Loucy (cell line): Measurements from ENCODE around the gene JSRP1.

ENCODE experiments used
- H2AFZ ChIP-seq: fragments of 200-600 bp; sonication (generic); 2 replicates; pipeline ENCODE4 v1.6.0; 2016; ENCODE audit warnings: antibody characterized with exemption, mild to moderate bottlenecking, low read length, moderate library complexity
- H3F3A ChIP-seq: fragments of 200-600 bp; 2 replicates; pipeline ENCODE4 v1.6.0; 2016; ENCODE audit warnings: antibody characterized with exemption, low read depth, mild to moderate bottlenecking
- H3K27me3 ChIP-seq: fragments of 200-600 bp; sonication (generic); 2 replicates; pipeline ENCODE4 v1.6.1; 2014; ENCODE audit warnings: low read length, mild to moderate bottlenecking; ENCODE audit not compliant: insufficient read depth, poor library complexity, severe bottlenecking
- H3K36me3 ChIP-seq: fragments of 200-600 bp; sonication (generic); 2 replicates; pipeline ENCODE4 v1.6.1; 2016; ENCODE audit warnings: low read length; ENCODE audit not compliant: insufficient read depth
- H3K4me1 ChIP-seq: fragments of 200-600 bp; sonication (generic); 2 replicates; pipeline ENCODE4 v1.5.1; 2014; ENCODE audit warnings: low read length, mild to moderate bottlenecking; ENCODE audit not compliant: insufficient read depth, poor library complexity, severe bottlenecking
- H3K4me2 ChIP-seq: fragments of 200-600 bp; sonication (generic); 2 replicates; pipeline ENCODE4 v1.6.0; 2014; ENCODE audit warnings: antibody characterized with exemption, low read length, low read depth, mild to moderate bottlenecking; ENCODE audit not compliant: poor library complexity, severe bottlenecking
- H3K4me3 ChIP-seq: fragments of 200-600 bp; sonication (generic); 2 replicates; pipeline ENCODE4 v1.5.1; 2014; ENCODE audit warnings: low read length, mild to moderate bottlenecking, mixed read lengths; ENCODE audit not compliant: poor library complexity, severe bottlenecking
- H3K79me2 ChIP-seq: fragments of 200-600 bp; sonication (generic); 2 replicates; pipeline ENCODE4 v1.6.1; 2014; ENCODE audit warnings: low read length; ENCODE audit not compliant: insufficient read depth
- H3K9ac ChIP-seq: fragments of 200-600 bp; sonication (generic); 2 replicates; pipeline ENCODE4 v1.6.0; 2014; ENCODE audit warnings: mild to moderate bottlenecking, low read depth, low read length, moderate library complexity; ENCODE audit not compliant: poor library complexity, severe bottlenecking
- H3K9me2 ChIP-seq: fragments of 200-600 bp; sonication (generic); replicated peaks from 2 replicates; pipeline ENCODE4 v1.6.1; 2016; ENCODE audit warnings: low read depth, low read length, mixed read lengths
- H3K9me3 ChIP-seq: fragments of 200-600 bp; sonication (generic); 2 replicates; pipeline ENCODE4 v1.6.1; 2014; ENCODE audit warnings: mild to moderate bottlenecking, antibody characterized with exemption, low read length, low read depth; ENCODE audit not compliant: insufficient read depth
- H4K20me1 ChIP-seq: fragments of 200-600 bp; sonication (generic); 2 replicates; pipeline ENCODE4 v1.6.0; 2014; ENCODE audit warnings: antibody characterized with exemption, low read length, mild to moderate bottlenecking; ENCODE audit not compliant: insufficient read depth, poor library complexity, severe bottlenecking
- EZH2phosphoT487 ChIP-seq: fragments of 200-600 bp; IDR thresholded peaks from 2 replicates; pipeline ENCODE4 v1.6.1; 2018; ENCODE audit warnings: antibody characterized with exemption, mild to moderate bottlenecking, moderate library complexity, borderline replicate concordance
- TF ChIP-seq, protein P1 (sequence below): fragments of 200-600 bp; sonication (generic); conservative IDR thresholded peaks from 2 replicates; pipeline ENCODE4 v1.5.1; 2014; ENCODE audit warnings: mild to moderate bottlenecking, antibody characterized with exemption, low read length

JSRP1 gene

DNA sequence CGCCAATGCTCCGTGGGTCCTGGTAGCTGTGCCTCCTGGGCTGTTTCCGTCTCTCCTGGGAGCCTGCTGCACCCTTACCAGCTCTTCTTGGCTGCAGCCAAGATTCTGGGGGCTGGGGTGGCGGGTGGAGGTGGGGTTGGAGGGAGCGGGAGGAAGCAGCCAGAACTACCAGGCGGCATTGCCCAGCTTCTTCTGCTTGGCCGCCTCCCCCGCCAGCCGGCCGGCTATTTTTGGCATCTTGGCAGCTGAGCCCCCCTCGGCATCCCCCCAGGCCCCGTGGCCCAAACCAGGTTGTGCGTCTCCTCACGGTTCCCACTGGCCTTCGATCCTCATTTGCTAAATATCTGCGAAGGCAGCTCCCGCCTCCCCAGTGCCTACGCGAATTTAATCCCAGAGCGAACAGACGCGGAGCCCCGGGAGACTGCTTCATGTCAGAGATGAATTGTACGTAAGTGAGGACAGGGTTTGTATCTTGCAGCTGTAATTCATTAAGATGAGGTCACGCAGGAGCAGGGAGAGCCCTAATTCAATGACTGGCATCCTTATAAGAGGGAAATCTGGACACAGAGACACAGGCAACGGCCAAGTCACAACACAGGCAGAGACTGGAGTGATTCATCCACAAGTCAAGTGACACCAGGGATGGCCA, 38.6 kb upstream of the JSRP1 start:
- H3K9ac ChIP-seq: no peak overlapping the region
- H3K27me3 ChIP-seq: no peaks in the 10 kb centered on the region
- no peaks in the 10 kb centered on the region for H3K9me2 ChIP-seq
- H3K4me1 ChIP-seq: no peaks in the 10 kb centered on the region
- no peak overlapping the region for H3K4me2 ChIP-seq
- no peaks in the 10 kb centered on the region for H3K36me3 ChIP-seq
- no peaks in the 10 kb centered on the region for H3K79me2 ChIP-seq
- H3K4me3 ChIP-seq: no peak overlapping the region
- no peak overlapping the region for H2AFZ ChIP-seq
- no peaks in the 10 kb centered on the region for H3F3A ChIP-seq
- H4K20me1 ChIP-seq: no peaks in the 10 kb centered on the region
- TF ChIP-seq, protein P1, sequence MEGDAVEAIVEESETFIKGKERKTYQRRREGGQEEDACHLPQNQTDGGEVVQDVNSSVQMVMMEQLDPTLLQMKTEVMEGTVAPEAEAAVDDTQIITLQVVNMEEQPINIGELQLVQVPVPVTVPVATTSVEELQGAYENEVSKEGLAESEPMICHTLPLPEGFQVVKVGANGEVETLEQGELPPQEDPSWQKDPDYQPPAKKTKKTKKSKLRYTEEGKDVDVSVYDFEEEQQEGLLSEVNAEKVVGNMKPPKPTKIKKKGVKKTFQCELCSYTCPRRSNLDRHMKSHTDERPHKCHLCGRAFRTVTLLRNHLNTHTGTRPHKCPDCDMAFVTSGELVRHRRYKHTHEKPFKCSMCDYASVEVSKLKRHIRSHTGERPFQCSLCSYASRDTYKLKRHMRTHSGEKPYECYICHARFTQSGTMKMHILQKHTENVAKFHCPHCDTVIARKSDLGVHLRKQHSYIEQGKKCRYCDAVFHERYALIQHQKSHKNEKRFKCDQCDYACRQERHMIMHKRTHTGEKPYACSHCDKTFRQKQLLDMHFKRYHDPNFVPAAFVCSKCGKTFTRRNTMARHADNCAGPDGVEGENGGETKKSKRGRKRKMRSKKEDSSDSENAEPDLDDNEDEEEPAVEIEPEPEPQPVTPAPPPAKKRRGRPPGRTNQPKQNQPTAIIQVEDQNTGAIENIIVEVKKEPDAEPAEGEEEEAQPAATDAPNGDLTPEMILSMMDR: no peak
- no peak for TF ChIP-seq EZH2phosphoT487
- no peaks in the 10 kb centered on the region for H3K9me3 ChIP-seq

DNA sequence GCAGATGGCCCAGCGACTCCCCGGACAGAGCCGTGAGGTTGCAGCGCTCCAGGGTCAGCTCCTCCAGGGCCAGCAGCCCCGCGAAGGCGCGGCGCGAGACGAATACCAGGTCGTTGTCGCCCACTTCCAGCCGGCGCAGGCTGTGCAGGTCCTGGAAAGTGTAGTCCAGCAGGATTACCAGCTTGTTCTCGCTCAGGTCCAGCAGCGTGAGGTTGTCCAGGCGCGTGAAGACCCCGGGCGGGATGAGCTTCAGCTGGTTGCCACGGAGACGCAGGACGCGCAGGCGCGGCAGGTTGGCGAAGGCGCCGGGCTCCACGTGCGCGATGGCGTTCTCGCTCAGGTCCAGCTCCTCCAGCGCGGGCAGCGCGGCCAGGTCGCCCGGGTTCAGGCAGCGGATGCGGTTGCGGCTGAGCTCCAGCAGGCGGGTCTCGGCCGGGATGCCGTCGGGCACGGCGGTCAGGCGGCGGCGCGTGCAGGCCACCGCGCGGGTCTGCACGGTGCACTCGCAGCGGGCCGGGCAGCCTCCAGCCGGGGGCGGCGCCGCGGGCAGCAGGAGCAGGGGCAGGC, 35.1 kb upstream of the JSRP1 start:
- Histone ChIP-seq H3K4me1 (peaks cover 5% of the 10 kb centered on the region), H3F3A (no peaks in the 10 kb centered on the region), H3K36me3 (no peaks in the 10 kb centered on the region), H3K9me3 (no peaks in the 10 kb centered on the region), H2AFZ (no peak overlapping the region), H3K27me3 (no peaks in the 10 kb centered on the region), H3K4me2 (no peak overlapping the region), H3K4me3 (no peak overlapping the region), H3K9me2 (no peaks in the 10 kb centered on the region), H4K20me1 (no peaks in the 10 kb centered on the region), H3K9ac (no peak overlapping the region), H3K79me2 (no peaks in the 10 kb centered on the region)
- TF ChIP-seq, protein P1: no peak
- TF ChIP-seq EZH2phosphoT487: no peak

DNA sequence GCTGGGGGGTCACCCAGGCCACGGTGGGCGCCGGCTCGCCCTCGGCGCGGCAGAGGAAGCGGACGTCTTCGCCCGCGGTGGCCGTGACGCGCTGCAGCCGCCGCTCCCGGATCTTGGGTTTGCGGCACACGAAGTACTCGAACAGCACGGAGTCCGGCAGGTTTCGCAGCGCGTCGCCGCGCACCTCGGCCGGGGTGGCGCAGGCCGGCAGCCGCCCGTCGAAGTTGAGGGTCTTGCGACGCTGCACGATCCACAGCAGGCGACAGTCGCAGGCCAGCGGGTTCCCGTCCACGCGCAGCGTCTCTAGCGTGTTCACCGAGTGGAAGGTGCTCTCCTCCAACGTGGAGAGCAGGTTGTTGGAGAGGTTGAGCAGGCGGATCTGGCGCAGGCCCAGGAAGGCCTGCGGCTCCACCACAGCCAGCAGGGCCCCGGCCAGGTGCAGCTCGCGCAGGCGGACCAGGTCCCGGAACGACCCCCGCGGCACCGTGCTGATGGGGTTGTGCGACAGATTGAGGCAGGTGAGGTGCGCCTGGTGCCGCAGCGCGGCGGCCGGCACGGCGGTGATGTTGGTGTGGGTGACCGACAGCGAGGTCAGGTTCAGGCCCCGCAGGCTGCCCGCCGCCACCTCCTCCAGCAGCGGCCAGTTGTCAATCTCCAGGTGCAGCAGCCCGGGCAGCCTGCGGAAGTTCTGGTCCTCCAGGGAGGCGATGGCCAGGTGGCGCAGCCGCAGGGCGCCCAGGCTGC, 34.4 kb upstream of the JSRP1 start:
- Histone ChIP-seq H3K4me1 (peaks cover 5% of the 10 kb centered on the region), H3K27me3 (no peaks in the 10 kb centered on the region), H3K9me3 (no peaks in the 10 kb centered on the region), H3K4me3 (no peak overlapping the region), H3F3A (no peaks in the 10 kb centered on the region), H4K20me1 (no peaks in the 10 kb centered on the region), H3K9me2 (no peaks in the 10 kb centered on the region), H3K9ac (no peak overlapping the region), H3K4me2 (no peak overlapping the region), H3K36me3 (no peaks in the 10 kb centered on the region), H2AFZ (no peak overlapping the region), H3K79me2 (no peaks in the 10 kb centered on the region)
- TF ChIP-seq EZH2phosphoT487: no peak
